Erythroblast (primary cell): Measurements from ENCODE around the gene ZC3H8.

Experiments used
- GATA1 ChIP-seq: IDR thresholded peaks from 2 replicates; pipeline ENCODE4 v1.6.1; 2011; ENCODE audit warnings: low read depth, mild to moderate bottlenecking, control low read depth, low read length, moderate library complexity
- POLR2A ChIP-seq: IDR thresholded peaks from 2 replicates; pipeline ENCODE4 v1.6.1; 2011; ENCODE audit warnings: mild to moderate bottlenecking, low read length

- no peak for TF ChIP-seq POLR2A
- TF ChIP-seq GATA1, result no peak
These were observed 1.8 kb upstream of the ZC3H8 start for GRCh38 chr2:112256654-112257053.
